Body of pancreas (tissue), 4 donors: Measurements from ENCODE around the gene POLR1B. TPM values are rescaled to one million over a fixed set of nuclear protein-coding genes. Genes with fewer than 3 reads are reported as not detected.

Experiments
- ATAC-seq: fragments of 150-250 bp; one replicate; pipeline ENCODE4 v1.9.1; 2016
- DNase-seq, 4 donors: peaks; one replicate each; pipeline ENCODE4 v3.0.0-alpha.2; 2019
- H3K27ac ChIP-seq, 4 donors: fragments of 200-600 bp; sonication (generic); 1 replicate in 3 of 4; 2 replicates in 1 of 4; pipeline versions ENCODE4 v1.5.1 to v1.6.1; 2016 to 2019; ENCODE audit warnings: mild to moderate bottlenecking in 1 of 4, mixed read lengths in 1 of 4, moderate library complexity in 1 of 4
- H3K27me3 ChIP-seq, 2 donors: fragments of 200-600 bp; sonication (generic); one replicate each; pipeline ENCODE4 v1.6.0; 2016; ENCODE audit warnings: mild to moderate bottlenecking in 1 of 2
- H3K36me3 ChIP-seq, 2 donors: fragments of 200-600 bp; sonication (generic); replicated peaks in 1 of 2; 2 replicates each; pipeline ENCODE4 v1.5.1; 2016; ENCODE audit warnings: low read depth in 2 of 2; ENCODE audit not compliant: insufficient read depth in 1 of 2
- H3K4me1 ChIP-seq: fragments of 200-600 bp; sonication (generic); one replicate; pipeline ENCODE4 v1.6.0; 2016
- H3K4me3 ChIP-seq, 2 donors: fragments of 200-600 bp; sonication (generic); 1 replicate in 1 of 2; 2 replicates in 1 of 2; pipeline ENCODE4 v1.5.1; 2016 to 2019
- H3K9me3 ChIP-seq, 3 donors: fragments of 200-600 bp; sonication (generic); 1 replicate in 2 of 3; 2 replicates in 1 of 3; pipeline ENCODE4 v1.5.1; 2016
- POLR2A ChIP-seq, 3 donors: fragments of 450-650 bp; IDR thresholded peaks; one replicate each; pipeline ENCODE4 v1.6.1; 2016; ENCODE audit warnings: antibody characterized with exemption in 3 of 3, mild to moderate bottlenecking in 2 of 3
- WGBS, 2 donors: methylation state at CpG; one replicate each; pipeline ENCODE4 v1.1.5; 2017; 5-methylcytosine and 5-hydroxymethylcytosine counted together
- intact Hi-C: fragments of 100-400 bp; cut with DNase I; formaldehyde crosslinking; loops from one replicate; pipeline ENCODE4 v1.15.1; 2023
- total RNA-seq, 2 donors: library from RNA; depleted of rRNA; stranded (reverse); fragments of >200 nt; gene quantifications; one replicate each; pipeline ENCODE4 v1.1.0, GENCODE V29; 2016
- TF ChIP-seq, protein P1 (sequence below), 7 experiments: fragments of 450-650 bp in 4 of 7; fragments of 200-600 bp in 3 of 7; sonication (generic) in 3 of 7; IDR thresholded peaks; one replicate each; pipeline ENCODE4 v1.5.1; 2016 to 2019; ENCODE audit warnings: antibody characterized with exemption in 7 of 7

POLR1B gene
- total RNA-seq, 2 donors from 2014 or later, result 10.6 to 31.6 TPM

DNA sequence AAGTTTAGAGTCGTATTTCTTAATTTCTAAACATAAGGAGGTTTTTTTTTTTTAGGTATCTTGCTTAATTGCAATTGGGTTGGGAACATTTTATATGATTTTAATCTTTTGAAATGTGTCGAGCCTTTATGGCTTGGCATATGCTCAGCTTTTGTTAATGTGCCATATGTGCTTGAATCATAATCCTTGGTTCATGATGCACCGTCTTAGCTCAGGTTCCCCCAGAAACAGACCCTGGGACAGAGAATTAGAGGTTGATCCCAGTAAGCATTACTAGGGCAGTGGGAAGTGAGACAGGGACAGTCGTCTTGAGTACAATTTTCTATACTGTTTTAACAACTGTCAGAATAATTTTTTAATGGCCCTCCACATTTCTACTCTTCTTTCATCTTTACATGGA, 51.5 kb downstream of the POLR1B start:
- DNase-seq, result no peak
- 80 to 94% methylated on average over 4 of the region's 4 CpGs for whole genome bisulfite sequencing, 2 donors
- TF ChIP-seq, protein P1, sequence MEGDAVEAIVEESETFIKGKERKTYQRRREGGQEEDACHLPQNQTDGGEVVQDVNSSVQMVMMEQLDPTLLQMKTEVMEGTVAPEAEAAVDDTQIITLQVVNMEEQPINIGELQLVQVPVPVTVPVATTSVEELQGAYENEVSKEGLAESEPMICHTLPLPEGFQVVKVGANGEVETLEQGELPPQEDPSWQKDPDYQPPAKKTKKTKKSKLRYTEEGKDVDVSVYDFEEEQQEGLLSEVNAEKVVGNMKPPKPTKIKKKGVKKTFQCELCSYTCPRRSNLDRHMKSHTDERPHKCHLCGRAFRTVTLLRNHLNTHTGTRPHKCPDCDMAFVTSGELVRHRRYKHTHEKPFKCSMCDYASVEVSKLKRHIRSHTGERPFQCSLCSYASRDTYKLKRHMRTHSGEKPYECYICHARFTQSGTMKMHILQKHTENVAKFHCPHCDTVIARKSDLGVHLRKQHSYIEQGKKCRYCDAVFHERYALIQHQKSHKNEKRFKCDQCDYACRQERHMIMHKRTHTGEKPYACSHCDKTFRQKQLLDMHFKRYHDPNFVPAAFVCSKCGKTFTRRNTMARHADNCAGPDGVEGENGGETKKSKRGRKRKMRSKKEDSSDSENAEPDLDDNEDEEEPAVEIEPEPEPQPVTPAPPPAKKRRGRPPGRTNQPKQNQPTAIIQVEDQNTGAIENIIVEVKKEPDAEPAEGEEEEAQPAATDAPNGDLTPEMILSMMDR (IDR thresholded peaks at IDR 0.05), result no peak
- no peak for TF ChIP-seq POLR2A (IDR thresholded peaks at IDR 0.05)
- Histone ChIP-seq H3K27ac (no peak overlapping the region), H3K27me3 (no peaks in the 10 kb centered on the region), H3K36me3 (no peaks in the 10 kb centered on the region), H3K4me3 (no peak overlapping the region), H3K4me1 (peaks cover 22% of the 10 kb centered on the region), H3K9me3 (no peaks in the 10 kb centered on the region)
- ATAC-seq, result no peak
- intact Hi-C loops, result no loop called here

DNA sequence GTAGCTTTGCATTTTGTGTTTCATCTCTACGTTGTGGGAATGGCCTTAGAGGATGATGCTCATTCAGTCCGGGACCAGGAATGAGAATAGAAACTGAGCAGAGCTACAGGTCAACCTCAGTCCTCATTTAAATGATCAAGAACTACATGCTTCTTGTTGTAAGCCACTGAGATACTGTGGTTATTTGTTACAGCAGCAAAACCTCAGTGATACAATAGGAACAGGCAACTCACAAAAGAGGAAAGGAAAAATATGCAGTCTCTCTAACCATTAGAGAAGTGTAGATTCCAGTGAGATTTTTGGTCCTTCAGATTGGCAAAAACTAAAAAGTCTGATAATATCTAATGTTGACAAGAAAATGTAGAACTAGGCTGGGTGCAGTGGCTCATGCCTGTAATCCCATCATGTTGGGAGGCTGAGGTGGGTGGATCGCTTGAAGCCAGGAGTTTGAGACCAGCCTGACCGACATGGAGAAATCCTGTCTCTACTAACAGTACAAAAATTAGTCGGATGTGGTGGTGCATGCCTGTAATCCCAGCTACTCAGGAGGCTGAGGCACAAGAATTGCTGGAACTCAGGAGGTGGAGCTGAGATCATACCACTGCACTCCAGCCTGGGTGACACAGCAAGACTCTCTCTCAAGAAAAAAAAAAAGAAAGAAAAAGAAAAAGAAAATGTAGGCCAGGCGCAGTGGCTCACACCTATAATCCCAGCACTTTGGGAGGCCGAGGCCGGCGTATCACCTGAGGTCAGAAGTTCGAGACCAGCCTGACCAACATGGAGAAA, 55.5 kb downstream of the POLR1B start:
- Histone ChIP-seq H3K9me3 (no peaks in the 10 kb centered on the region), H3K27me3 (no peaks in the 10 kb centered on the region), H3K4me1 (peaks cover 19% of the 10 kb centered on the region), H3K4me3 (no peak overlapping the region), H3K27ac (no peak overlapping the region), H3K36me3 (no peaks in the 10 kb centered on the region)
- ATAC-seq (no peak), DNase-seq (no peak)
- intact Hi-C loops, result no loop called here
- no peak for TF ChIP-seq POLR2A (IDR thresholded peaks at IDR 0.05)
- TF ChIP-seq, protein P1 (IDR thresholded peaks at IDR 0.05), result no peak
- WGBS, 2 donors, result 94 to 95% methylated on average over 10 of the region's 10 CpGs

DNA sequence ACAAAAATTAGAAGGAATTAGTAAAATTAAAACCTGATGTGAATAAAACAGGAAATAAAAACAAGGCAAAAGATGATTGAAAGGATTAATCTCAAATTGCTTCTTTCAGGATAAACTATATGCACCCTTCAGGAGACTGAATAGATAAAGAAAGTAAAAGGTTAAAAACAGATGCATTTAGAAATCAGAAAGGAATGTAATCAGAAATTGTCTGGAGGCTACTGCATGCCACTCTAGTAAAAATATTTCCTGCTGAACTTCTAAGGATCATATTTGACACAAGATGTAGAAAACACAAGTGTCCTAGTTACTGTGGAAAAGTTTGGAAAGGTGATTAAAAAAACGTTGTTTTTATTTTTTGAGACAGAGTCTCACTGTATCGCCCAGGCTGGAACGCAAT, 58.4 kb downstream of the POLR1B start:
- WGBS, 2 donors, result 62 to 69% methylated on average over 3 of the region's 3 CpGs
- intact Hi-C loops, result no loop called here
- H3K36me3 ChIP-seq, result no peaks in the 10 kb centered on the region
- H3K27ac ChIP-seq, result no peak overlapping the region
- H3K27me3 ChIP-seq, result no peaks in the 10 kb centered on the region
- no peak overlapping the region for H3K4me3 ChIP-seq
- DNase-seq (no peak), ATAC-seq (no peak)
- TF ChIP-seq, protein P1 (IDR thresholded peaks at IDR 0.05), result no peak
- no peak for TF ChIP-seq POLR2A (IDR thresholded peaks at IDR 0.05)
- H3K9me3 ChIP-seq, result no peaks in the 10 kb centered on the region
- peaks cover 26% of the 10 kb centered on the region for H3K4me1 ChIP-seq

DNA sequence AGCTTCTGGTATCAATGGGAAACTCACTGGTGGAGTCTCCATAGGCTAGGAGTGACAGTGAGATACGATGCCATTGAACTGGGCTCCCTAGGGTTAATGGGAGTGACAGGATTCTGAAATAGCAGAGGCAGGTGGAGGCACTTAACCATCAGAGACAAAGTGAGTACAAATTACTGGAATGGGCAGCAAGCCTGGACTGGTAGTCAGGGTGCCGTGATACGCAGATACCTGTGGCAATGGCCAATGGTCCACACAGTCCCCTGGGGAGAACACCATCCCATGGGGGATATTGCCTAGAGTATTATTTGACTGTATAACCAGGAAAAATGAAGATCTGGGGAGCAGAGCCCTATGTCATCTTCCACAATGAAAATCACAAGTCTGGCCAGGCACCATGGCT, 59.5 kb downstream of the POLR1B start:
- ATAC-seq (no peak), DNase-seq (no peak)
- H3K4me1 ChIP-seq, result peaks cover 19% of the 10 kb centered on the region
- no peaks in the 10 kb centered on the region for H3K36me3 ChIP-seq
- H3K4me3 ChIP-seq, result no peak overlapping the region
- intact Hi-C loops, result no loop called here
- H3K9me3 ChIP-seq, result no peaks in the 10 kb centered on the region
- no peaks in the 10 kb centered on the region for H3K27me3 ChIP-seq
- TF ChIP-seq, protein P1 (IDR thresholded peaks at IDR 0.05), result no peak
- no peak overlapping the region for H3K27ac ChIP-seq
- 96 to 97% methylated on average over 3 of the region's 3 CpGs for WGBS, 2 donors

DNA sequence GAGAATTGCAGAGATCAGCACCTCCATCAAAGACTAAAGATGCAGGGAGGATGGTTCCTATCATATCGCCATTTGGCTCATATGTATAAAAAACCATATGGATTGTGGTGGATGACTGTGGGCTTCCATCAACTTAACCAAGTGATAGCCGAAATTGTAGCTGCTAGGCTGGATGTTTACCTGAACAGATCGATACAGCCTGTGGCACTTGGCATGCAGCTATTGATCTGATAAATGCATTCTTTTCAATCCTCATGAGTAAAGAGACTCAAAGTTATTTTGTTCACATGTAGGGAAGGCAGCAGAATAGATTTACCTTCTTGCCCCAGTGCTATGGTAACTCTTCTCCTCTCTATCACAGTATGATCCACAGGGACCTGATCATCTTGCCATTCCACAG, 60.7 kb downstream of the POLR1B start:
- no peaks in the 10 kb centered on the region for H3K9me3 ChIP-seq
- DNase-seq, result no peak
- intact Hi-C loops, result no loop called here
- no peaks in the 10 kb centered on the region for H3K36me3 ChIP-seq
- TF ChIP-seq POLR2A (IDR thresholded peaks at IDR 0.05), result no peak
- TF ChIP-seq, protein P1 (IDR thresholded peaks at IDR 0.05), result no peak
- H3K4me3 ChIP-seq, result no peak overlapping the region
- peaks cover 19% of the 10 kb centered on the region for H3K4me1 ChIP-seq
- no peaks in the 10 kb centered on the region for H3K27me3 ChIP-seq
- no peak overlapping the region for H3K27ac ChIP-seq
- ATAC-seq, result no peak
- WGBS, 2 donors, result 46 to 48% methylated on average over 3 of the region's 3 CpGs
